T-helper 9 cell (primary cell): ENCODE measurements around the gene SSH3.
A peak's percentile ranks its signal among the peaks of the same experiment; 100 is the strongest.
"Not testable (repeated sequence)": the region's sequence is repeated elsewhere in the genome, so short reads cannot be mapped to it uniquely, and the experiment has no call there.

Experiments
- DNase-seq: peaks from one replicate; pipeline ENCODE4 v3.0.0-alpha.2; 2020
- total RNA-seq, 2 donors: gene quantifications; one replicate each; lab custom pipeline; 2026; lab: John Stamatoyannopoulos, UW

Gene SSH3
- total RNA-seq, result 9.2 to 12.2 reads per million in 2 donors

- DNase-seq, result peak; percentile 40
These were observed at the start of gene SSH3 for GRCh38 chr11:67303132-67303834. Gene SSH3 (plus strand): TSS chr11:67303530. CDS start chr11:67303626, 96 bp downstream.

DNA sequence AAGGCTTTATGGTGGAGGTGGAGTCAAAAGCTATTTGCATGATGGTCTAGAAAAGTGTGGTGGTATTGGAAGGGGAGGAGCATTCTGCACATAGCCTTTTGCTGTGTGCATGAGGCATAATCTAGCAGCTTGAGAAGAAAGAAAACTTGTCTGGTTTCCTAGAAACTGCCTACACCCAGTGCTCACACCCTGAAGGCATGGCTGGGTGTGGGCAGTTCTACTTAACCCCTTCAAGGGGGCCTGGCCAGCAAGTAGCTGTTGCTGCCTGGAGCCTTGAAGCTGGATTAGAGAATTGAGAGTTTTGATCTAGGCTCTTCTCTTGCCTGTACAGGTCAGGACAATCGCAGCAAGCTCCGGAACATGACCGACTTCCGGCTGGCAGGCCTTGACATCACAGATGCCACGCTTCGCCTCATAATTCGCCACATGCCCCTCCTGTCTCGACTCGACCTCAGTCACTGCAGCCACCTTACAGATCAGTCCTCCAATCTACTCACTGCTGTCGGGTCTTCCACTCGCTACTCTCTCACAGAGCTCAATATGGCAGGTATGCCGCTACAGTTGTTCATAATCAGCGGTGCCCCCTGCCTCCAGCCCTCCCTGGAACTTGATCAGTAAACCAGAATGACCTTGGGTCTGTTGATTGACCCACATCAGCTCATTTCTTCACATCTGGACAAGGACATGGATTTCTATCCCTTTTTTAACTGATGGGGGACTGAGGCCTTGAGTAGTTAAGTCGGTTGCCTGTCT is 49.3 kb upstream of the SSH3 start:
- DNase-seq, result no peak

- no peak for DNase-seq
These were observed 48.5 kb upstream of the SSH3 start for GRCh38 chr11:67254798-67255197.

- no peak for DNase-seq
These were observed 48.0 kb upstream of the SSH3 start for GRCh38 chr11:67255353-67255752.

GRCh38 chr11:67255864-67256263 is 47.5 kb upstream of the SSH3 start:
- DNase-seq, result no peak

DNA sequence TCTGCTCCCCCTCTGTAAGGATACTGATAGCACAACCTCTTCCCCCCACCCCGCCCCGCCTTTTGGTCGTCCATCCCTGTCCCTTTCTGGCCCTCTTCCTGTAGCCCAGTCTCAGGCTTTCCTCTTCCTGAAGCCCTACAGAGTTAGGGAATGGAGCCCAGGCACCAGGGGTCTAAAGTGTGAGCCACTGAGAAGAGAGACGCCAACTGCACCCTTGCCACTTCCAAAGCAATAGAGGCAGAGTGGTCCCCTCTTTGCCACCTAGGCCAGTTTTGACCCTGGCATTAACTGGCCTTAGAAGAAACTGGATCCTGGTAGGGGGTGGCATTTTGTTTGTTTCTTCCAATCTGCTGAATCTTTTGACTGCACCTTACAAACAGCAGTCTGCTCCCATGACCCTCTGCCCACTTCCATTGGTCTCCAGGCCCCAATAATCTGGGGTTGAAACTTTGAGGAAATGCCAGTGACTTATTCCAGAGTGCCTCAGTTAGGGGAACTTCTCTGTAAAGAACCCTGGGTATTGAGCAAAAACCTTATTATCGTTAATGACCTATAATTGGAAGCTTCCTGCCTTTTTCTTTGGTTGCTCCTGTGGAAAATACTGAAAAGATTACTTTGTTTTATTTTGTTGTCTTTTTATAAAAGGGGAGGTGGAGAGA is 46.7 kb upstream of the SSH3 start:
- no peak for DNase-seq

DNA sequence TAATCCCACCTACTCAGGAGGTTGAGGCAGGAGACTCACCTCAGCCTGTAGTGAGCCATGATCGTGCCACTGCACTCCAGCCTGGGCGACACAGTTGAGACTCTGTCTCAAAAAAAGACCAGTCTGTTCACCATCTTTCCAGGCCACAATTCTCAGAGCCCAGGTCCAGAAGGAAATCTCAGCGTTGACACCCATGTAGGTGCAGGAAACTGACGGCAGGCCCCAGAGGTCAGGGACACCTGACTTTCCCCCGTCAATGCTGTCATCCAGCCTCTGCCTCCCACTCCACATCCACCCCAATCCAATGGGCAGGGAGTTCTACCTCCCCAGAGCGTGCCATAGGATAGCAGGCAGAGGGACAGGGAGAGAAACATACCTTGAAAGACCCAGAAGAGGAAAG is 42.9 kb upstream of the SSH3 start:
- no peak for DNase-seq

DNA sequence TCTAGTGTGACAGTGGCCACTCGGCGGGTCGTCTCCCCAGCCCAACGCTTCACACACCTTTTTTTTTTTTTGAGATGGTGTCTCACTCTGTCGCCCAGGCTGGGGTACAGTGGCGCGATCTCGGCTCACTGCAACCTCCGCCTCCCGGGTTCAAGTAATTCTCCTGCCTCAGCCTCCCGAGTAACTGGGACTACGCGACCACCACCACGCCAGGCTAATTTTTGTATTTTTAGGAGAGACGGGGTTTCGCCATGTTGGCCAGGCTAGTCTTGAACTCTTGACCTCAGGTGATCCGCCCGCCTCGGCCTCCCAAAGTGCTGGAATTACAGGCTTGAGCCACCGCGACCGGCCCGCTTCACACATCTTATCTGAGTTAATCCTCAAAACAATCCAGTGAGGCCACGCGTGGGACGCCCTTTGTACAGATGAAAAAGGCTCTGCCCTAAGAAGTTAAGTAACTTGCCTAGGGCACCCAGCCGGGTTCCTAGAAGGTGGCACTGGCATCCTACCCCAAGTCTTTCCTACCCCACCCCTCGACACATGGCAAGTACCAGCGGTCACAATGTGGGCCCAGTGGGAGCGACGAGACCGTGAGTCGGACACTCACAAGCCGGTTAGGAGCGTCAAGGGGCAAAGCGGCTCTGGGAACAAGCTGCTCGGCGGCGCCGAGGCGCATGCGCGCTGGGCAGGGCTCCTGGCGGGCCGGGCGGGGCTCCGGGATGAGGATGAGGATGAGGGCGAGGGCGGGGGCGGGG is 42.3 kb upstream of the SSH3 start:
- not testable (repeated sequence) for DNase-seq

- no peak for DNase-seq
These were observed 41.7 kb upstream of the SSH3 start for GRCh38 chr11:67261640-67261945.

DNA sequence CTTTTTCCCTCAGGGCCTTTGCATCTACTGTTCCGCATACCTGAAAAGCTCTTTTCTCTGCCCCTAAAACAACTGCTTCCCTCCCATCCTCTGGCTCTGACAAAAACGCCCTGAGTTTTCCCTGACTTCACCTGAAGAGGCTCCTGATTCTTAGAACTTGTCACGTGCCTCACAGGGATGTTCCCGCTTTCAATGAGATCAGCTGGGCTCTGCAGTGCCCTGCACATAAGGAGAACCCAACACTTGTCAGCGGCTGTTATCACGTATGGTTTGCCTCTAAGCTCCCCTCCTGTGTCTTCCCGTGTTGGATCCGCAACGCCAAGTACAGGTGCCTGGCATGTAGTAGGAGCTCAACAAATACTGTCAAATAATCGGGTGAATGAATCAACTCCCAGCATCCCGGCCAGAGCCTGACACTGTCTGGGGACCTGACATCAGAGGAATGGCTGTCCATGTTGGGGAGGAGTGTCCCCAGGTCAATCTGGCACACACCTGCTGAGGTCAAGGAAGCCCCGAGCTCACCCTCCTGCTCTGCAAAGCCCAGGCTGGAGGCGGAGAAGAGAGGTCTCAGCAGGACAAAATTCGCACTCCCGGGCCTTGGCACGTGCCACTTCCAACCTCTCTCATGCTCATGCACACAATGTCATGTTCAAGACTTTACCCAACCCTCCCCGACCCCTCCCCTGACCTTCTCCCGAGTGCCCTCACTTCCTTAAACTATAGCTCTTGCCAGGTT is 41.2 kb upstream of the SSH3 start:
- no peak for DNase-seq

DNA sequence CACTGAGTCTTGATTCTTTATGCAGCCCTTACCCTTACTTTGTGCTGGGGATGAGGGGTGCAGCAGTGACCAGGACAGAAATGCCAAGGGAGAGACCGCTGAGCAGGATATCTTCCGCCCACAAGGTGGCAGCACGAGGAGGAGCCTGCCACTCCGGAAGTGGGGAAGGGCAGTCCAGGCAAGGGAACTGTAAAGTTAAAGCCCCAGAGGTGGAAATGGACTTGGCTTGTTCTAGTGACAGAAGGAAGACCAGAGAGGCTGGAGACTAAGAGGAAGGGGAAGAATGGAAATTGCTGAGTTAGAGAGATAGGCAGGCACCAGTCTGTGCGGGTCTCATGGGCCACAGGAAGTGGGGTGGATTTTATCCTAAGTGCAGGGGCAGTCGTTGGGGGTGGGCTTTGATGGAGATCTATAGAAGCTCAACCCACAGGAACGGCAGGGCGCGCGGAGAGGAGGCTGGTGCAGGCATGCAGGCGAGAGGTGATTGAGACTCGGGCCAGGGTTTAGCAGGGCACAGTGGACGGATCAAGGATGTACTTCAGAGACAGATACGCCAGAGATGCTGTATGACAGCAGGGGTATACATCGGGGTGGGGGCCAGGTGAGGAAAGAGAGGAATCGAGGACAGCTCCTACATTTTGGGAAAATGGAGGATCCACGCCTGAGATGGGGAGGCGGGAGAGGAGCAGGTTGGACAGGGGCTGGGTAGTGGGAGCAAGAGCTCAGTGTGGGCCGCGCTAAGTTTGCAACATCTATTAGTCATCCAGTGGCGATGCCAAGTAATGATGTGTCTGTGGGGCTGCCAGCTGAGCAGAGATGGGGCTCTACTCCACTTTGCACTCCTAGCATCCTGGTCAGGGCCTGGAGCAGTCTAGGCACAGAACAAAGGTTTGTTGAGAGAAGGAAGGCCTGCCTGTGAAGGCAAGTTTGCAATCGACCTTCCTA is 40.3 kb upstream of the SSH3 start:
- peak; percentile 68 for DNase-seq

DNA sequence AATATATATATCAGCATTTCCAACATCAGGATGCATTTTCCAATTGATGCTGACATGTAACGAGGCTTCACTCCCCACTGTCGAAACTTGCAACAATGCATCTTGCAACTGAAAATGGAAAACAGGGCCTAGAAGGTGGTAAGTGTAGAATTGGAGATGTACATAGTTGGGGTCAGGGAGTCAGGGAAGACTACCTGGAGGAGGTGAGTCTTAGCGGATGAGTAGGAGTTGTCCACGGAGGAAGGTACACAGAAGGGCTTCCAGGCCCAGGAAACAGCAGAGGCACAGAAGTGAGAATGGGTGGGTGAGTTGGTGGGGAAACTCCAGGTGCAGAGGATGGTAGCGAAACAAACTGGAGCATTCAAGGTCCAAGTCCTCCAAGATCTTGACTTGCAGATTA is 39.1 kb upstream of the SSH3 start:
- DNase-seq, result no peak

- DNase-seq, result no peak
These were observed 38.3 kb upstream of the SSH3 start for GRCh38 chr11:67264877-67265632.

- DNase-seq, result peak; percentile 75
These were observed 37.5 kb upstream of the SSH3 start for GRCh38 chr11:67265633-67266448.

- no peak for DNase-seq
These were observed 36.7 kb upstream of the SSH3 start, which contains the start of gene GRK2 for GRCh38 chr11:67266449-67267187. Gene GRK2 (plus strand): TSS chr11:67266473. CDS start chr11:67266700, 227 bp downstream.

GRCh38 chr11:67267188-67268080 is 35.9 kb upstream of the SSH3 start:
- peak; percentile 37 for DNase-seq
